Measurements from ENCODE around the gene SPDYE5.
"Not testable (repeated sequence)": the region's sequence is repeated elsewhere in the genome, so short reads cannot be mapped to it uniquely, and the experiment has no call there.

Gene SPDYE5

DNA sequence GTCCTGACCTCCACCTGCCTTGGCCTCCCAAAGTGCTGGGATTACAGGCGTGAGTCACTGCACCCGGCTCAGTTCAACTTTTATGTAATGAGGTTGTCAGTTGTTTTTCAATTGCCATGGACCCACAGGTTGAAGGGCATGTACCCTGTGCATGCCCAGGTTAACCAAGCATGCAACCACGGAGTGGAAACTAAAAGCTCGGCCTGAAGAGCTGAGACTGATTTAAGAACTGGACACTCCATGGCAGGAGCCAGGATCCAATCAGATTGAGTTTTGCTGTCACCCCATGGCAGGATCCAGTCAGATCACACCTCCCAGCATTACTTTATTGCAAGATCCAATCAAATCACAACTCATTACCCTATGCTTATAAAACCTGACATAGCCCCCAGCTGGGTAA lies 16.9 kb downstream of the SPDYE5 start:
- not testable (repeated sequence) for H3K27ac ChIP-seq (ENCODE audit: low read length); H3K36me3 ChIP-seq (ENCODE audit: control insufficient read depth, low read depth, low read length); H3K4me3 ChIP-seq (ENCODE audit: low read length); H3K9me3 ChIP-seq (ENCODE audit: control insufficient read depth, low read depth, low read length); H3K4me1 ChIP-seq (ENCODE audit: control insufficient read depth, low read depth, low read length); H3K27me3 ChIP-seq (ENCODE audit: control insufficient read depth, insufficient read depth, low read length); H3K9ac ChIP-seq (ENCODE audit: low read length)

DNA sequence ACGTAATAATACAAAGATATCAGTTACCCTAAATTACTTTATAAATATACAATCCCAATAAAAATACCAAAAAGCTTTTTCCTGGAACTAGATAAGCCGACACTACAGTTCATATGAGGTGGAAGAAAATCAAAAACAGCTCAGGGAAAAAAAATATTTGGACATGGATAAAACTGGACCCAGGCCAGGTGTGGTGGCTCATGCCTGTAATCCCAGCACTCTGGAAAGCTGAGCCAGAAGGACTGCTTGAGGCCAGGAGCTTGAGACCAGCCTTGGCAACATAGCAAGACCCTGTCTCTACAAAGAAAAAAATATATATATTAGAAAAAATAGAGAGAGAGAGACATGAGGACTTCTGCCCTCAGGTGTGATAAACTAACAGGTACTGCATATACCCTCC lies 26.7 kb downstream of the SPDYE5 start:
- H3K36me3 ChIP-seq (ENCODE audit: control insufficient read depth, low read depth, low read length), result peaks cover 17% of the 10 kb centered on the region
- not testable (repeated sequence) for H3K4me3 ChIP-seq (ENCODE audit: low read length); H3K9me3 ChIP-seq (ENCODE audit: control insufficient read depth, low read depth, low read length); H3K9ac ChIP-seq (ENCODE audit: low read length); H3K27me3 ChIP-seq (ENCODE audit: control insufficient read depth, insufficient read depth, low read length); H3K4me1 ChIP-seq (ENCODE audit: control insufficient read depth, low read depth, low read length); H3K27ac ChIP-seq (ENCODE audit: low read length)

DNA sequence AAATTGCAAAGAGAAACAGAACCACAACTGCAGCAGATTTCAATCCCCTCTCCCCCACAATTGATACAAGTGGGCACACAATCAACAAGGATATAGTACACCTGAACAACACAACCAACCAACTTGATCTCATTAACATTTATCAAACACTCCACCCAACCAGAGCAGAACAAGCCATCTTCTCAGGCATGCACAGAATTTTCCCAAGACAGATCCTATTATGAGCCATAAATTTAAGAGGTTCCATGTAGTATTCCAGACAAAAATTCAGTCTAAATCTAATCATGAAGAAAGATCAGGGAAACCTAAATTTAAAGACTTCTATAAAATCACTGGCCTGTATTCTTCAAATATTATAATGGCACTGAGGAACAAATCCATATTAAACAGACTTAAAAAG lies 29.6 kb downstream of the SPDYE5 start:
- H3K4me1 ChIP-seq (ENCODE audit: control insufficient read depth, low read depth, low read length); H3K27me3 ChIP-seq (ENCODE audit: control insufficient read depth, insufficient read depth, low read length); H3K9ac ChIP-seq (ENCODE audit: low read length); H3K9me3 ChIP-seq (ENCODE audit: control insufficient read depth, low read depth, low read length); H3K4me3 ChIP-seq (ENCODE audit: low read length); H3K27ac ChIP-seq (ENCODE audit: low read length): not testable (repeated sequence)
- peaks cover 24% of the 10 kb centered on the region for H3K36me3 ChIP-seq (ENCODE audit: control insufficient read depth, low read depth, low read length)

DNA sequence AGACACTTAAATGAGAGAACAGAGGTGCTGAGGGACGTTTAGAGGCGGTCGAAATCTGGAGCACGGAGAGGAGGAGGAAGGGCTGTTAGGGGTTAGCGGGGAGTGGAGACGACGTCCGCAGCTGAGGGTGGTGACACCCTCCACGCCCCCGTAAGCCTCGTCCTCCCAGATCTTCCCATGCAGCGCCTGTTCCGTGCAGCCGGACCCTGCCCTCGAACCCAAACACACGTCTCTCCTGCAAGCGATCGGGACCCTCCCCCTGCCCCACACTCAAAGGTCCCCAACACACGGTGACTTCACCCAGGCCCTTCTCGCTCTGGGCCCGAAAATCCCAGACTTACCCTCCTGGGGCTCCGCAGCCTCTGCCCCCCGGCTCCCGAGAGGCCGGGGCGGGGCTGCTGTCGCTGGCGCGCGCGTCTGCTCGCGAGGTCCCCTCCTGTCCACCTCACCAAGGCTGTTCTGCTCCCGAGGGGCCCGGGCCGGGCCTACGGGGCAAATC lies 35.2 kb downstream of the SPDYE5 start:
- H3K4me1 ChIP-seq (ENCODE audit: control insufficient read depth, low read depth, low read length); H3K27me3 ChIP-seq (ENCODE audit: control insufficient read depth, insufficient read depth, low read length); H3K27ac ChIP-seq (ENCODE audit: low read length); H3K9me3 ChIP-seq (ENCODE audit: control insufficient read depth, low read depth, low read length): not testable (repeated sequence)
- Histone ChIP-seq H3K9ac (ENCODE audit: low read length) (peak overlapping the region; percentile 57), H3K4me3 (ENCODE audit: low read length) (peak overlapping the region; percentile 65), H3K36me3 (ENCODE audit: control insufficient read depth, low read depth, low read length) (peaks cover 20% of the 10 kb centered on the region)

DNA sequence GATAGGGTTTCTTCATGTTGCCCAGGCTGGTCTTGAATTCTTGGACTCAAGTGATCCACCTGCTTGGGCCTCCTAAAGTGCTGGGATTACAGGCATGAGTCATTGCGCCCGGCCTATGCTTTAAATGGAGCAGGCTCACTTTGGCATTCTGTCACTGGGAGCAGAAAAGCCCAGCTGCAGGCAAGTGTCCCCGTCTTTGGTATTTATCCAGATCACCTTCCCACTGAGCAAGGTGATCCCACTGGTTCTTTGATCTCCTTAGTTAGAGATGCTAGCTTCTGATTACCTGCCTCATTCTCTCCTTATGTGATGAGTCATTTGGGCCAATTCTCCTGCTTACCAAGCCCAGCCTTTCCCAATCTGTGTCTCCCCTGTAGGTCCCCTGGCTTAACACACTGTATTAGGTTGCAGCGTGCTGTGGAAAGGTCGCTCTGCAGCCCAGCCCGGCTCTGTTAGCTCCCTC lies 39.3 kb downstream of the SPDYE5 start:
- Histone ChIP-seq H3K9me3 (ENCODE audit: control insufficient read depth, low read depth, low read length) (no peaks in the 10 kb centered on the region), H3K4me1 (ENCODE audit: control insufficient read depth, low read depth, low read length) (no peaks in the 10 kb centered on the region), H3K4me3 (ENCODE audit: low read length) (no peak overlapping the region), H3K27me3 (ENCODE audit: control insufficient read depth, insufficient read depth, low read length) (no peaks in the 10 kb centered on the region), H3K9ac (ENCODE audit: low read length) (no peak overlapping the region), H3K27ac (ENCODE audit: low read length) (no peak overlapping the region), H3K36me3 (ENCODE audit: control insufficient read depth, low read depth, low read length) (peaks cover 8% of the 10 kb centered on the region)

DNA sequence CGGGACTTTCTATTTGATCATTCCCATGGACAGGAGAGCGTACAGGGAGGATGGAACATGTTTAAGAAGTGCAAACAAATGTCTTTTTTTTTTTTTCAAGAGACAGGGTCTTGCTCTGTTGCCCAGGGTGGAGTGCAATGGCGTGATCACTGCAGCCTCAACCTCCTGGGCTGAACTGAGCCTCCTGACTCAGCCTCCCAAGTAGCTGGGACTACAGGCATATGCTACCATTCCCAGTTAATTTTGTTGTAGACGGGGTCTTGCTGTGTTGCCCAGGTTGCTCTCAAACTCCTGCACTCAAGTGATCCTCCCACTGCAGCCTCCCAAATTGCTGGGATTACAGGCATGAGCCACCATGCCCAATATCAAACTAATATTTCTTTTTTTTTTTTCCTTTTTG lies 40.5 kb downstream of the SPDYE5 start:
- Histone ChIP-seq H3K9me3 (ENCODE audit: control insufficient read depth, low read depth, low read length) (no peaks in the 10 kb centered on the region), H3K4me3 (ENCODE audit: low read length) (no peak overlapping the region), H3K9ac (ENCODE audit: low read length) (no peak overlapping the region), H3K36me3 (ENCODE audit: control insufficient read depth, low read depth, low read length) (peaks cover 20% of the 10 kb centered on the region), H3K27ac (ENCODE audit: low read length) (no peak overlapping the region), H3K4me1 (ENCODE audit: control insufficient read depth, low read depth, low read length) (no peaks in the 10 kb centered on the region), H3K27me3 (ENCODE audit: control insufficient read depth, insufficient read depth, low read length) (no peaks in the 10 kb centered on the region)

DNA sequence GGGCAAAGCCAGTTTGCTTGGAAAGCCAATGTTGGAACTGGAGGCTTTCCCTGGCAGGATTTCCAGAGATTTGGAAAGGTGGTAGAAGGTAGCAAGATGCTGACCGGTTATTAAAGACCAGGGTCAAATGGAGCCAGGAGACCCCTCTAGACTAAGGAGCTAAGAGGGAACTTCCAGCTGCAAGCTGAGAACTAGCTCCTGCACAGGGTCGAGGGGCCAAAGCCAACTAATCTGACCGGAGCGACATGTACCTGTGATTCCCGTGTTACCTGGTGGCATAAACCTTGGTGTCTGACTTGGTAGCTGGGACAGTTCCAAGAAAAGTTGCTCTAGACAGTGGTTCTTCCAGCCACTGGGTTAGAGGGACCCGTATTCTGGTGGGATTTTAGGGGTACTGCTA lies 41.8 kb downstream of the SPDYE5 start:
- Histone ChIP-seq H3K4me1 (ENCODE audit: control insufficient read depth, low read depth, low read length) (no peaks in the 10 kb centered on the region), H3K9ac (ENCODE audit: low read length) (no peak overlapping the region), H3K27ac (ENCODE audit: low read length) (no peak overlapping the region), H3K9me3 (ENCODE audit: control insufficient read depth, low read depth, low read length) (no peaks in the 10 kb centered on the region), H3K4me3 (ENCODE audit: low read length) (no peak overlapping the region), H3K27me3 (ENCODE audit: control insufficient read depth, insufficient read depth, low read length) (no peaks in the 10 kb centered on the region), H3K36me3 (ENCODE audit: control insufficient read depth, low read depth, low read length) (peaks cover 30% of the 10 kb centered on the region)

DNA sequence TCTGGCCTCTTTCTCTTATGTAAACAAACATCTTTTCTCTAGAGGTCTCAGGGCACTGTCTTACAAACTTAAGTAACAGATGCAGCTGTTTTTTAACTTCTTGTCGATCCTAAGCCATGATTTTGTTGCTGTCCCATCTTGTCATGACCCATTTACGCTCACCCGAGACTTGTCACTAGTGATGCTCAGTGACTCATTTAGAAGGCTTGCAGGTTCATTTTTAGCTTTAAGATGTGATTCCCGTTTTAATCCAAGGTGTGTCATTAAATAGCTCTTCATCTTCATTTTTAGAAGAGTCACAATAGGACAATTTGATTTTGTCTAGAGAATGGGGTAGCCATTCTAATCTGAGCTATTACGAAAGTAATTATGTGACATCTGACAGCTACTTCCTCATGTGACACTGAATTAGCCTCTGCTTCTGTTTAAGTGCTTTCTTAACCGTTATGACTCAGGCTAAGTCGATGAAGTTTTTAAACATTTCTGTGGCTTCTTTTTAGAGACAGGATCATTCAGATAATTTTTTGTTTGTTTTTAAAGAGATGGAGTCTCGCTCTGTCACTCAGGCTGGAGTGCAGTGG lies 42.7 kb downstream of the SPDYE5 start:
- H3K4me1 ChIP-seq (ENCODE audit: control insufficient read depth, low read depth, low read length), result no peaks in the 10 kb centered on the region
- H3K9me3 ChIP-seq (ENCODE audit: control insufficient read depth, low read depth, low read length), result no peaks in the 10 kb centered on the region
- no peaks in the 10 kb centered on the region for H3K27me3 ChIP-seq (ENCODE audit: control insufficient read depth, insufficient read depth, low read length)
- no peak overlapping the region for H3K9ac ChIP-seq (ENCODE audit: low read length)
- H3K27ac ChIP-seq (ENCODE audit: low read length), result no peak overlapping the region
- H3K36me3 ChIP-seq (ENCODE audit: control insufficient read depth, low read depth, low read length), result peaks cover 39% of the 10 kb centered on the region
- H3K4me3 ChIP-seq (ENCODE audit: low read length), result no peak overlapping the region

DNA sequence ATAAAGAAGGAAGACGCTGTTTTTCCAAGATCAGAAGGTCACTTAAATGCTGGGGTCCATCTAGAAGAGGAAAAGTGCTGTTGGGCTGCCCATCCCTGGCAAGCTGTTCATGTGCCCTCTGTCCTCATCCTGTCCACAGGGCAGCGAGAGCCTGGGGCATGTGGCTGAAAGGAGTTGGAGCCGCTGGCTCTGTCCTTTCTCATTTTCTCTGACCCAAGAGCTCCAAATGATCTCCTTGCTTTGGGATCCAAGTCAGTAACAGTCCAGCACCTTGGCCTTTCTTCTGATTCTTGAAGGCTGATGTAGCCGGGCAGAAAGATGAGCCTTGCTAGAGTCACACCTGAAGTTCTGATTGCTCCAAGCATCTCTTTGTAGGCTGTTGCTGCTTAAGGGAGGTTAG lies 44.4 kb downstream of the SPDYE5 start:
- Histone ChIP-seq H3K4me3 (ENCODE audit: low read length) (no peak overlapping the region), H3K27ac (ENCODE audit: low read length) (no peak overlapping the region)

DNA sequence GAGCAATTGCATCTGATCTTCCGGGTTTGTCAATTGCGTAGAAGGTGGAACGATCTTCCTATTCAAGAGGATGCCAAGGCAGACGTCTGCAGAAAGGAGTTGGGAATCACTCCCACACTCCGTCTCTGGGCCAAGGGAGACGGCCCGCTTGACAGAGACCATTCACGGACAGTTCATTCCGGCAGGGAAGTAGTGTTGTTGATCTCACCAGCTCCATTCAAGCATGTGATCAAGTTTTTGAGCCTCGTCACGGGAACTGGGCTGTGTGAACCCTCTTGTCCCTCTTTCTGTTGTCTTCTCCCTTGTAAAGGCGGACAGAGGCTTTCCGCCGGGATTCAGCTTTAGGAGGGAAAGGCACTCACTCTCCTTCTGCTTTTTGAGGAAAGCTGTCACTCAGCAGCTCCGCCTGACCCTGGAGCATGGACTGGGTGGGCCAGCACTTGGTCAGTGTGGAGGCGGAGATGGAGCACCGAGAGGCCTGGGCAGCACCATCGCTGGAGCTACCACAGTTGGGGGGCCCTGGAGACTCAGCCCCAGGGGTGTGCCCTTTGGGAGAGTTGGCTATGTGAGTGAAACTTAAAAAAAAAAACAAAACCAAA lies 44.9 kb downstream of the SPDYE5 start:
- peaks cover 57% of the 10 kb centered on the region for H3K36me3 ChIP-seq (ENCODE audit: control insufficient read depth, low read depth, low read length)
- H3K27ac ChIP-seq (ENCODE audit: low read length), result no peak overlapping the region
- H3K27me3 ChIP-seq (ENCODE audit: control insufficient read depth, insufficient read depth, low read length), result no peaks in the 10 kb centered on the region
- H3K4me1 ChIP-seq (ENCODE audit: control insufficient read depth, low read depth, low read length), result no peaks in the 10 kb centered on the region
- no peak overlapping the region for H3K4me3 ChIP-seq (ENCODE audit: low read length)
- H3K9ac ChIP-seq (ENCODE audit: low read length), result no peak overlapping the region
- no peaks in the 10 kb centered on the region for H3K9me3 ChIP-seq (ENCODE audit: control insufficient read depth, low read depth, low read length)

More for the DNA sequence above, 44.4 kb downstream of the SPDYE5 start:
- Histone ChIP-seq H3K9ac (ENCODE audit: low read length) (no peak overlapping the region), H3K27me3 (ENCODE audit: control insufficient read depth, insufficient read depth, low read length) (no peaks in the 10 kb centered on the region), H3K36me3 (ENCODE audit: control insufficient read depth, low read depth, low read length) (peaks cover 52% of the 10 kb centered on the region), H3K4me1 (ENCODE audit: control insufficient read depth, low read depth, low read length) (no peaks in the 10 kb centered on the region), H3K9me3 (ENCODE audit: control insufficient read depth, low read depth, low read length) (no peaks in the 10 kb centered on the region)

DNA sequence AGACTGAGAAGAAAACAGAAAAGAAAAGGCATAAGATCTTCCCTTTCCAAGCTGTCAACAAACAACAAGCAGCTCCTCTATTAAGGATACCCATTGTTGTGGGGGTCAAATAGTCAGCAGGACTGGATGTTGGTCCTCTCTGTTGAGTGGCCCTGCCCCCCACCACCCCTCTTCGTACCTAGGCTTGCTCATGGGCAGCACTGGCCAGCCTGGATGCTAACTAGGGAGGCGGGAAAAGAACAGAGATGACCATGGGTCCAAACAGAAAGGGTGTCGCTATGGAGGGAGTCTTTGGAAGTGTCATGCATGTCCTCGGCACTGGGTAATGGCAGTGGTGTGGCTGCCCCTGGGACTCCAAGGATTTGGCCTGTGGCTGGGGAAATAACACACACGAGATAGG lies 45.6 kb downstream of the SPDYE5 start:
- H3K27me3 ChIP-seq (ENCODE audit: control insufficient read depth, insufficient read depth, low read length), result no peaks in the 10 kb centered on the region
- H3K9ac ChIP-seq (ENCODE audit: low read length), result no peak overlapping the region
- no peak overlapping the region for H3K27ac ChIP-seq (ENCODE audit: low read length)
- no peaks in the 10 kb centered on the region for H3K4me1 ChIP-seq (ENCODE audit: control insufficient read depth, low read depth, low read length)
- H3K4me3 ChIP-seq (ENCODE audit: low read length), result no peak overlapping the region
- peaks cover 62% of the 10 kb centered on the region for H3K36me3 ChIP-seq (ENCODE audit: control insufficient read depth, low read depth, low read length)
- no peaks in the 10 kb centered on the region for H3K9me3 ChIP-seq (ENCODE audit: control insufficient read depth, low read depth, low read length)

Measured in iPS-18a (cell line).